Measurements from ENCODE around the gene TADA3. TPM values are rescaled to one million over a fixed set of nuclear protein-coding genes. Genes with fewer than 3 reads are reported as not detected.

TADA3 gene
- polyA plus RNA-seq, 2 of the 4 experiments (the other 2 are of a cell fraction) = 42.6 to 50.3 TPM

GRCh38 chr3:9782770-9783169 lies 9.5 kb downstream of the TADA3 start:
- FAIRE-seq = no peak
- no peaks in the 10 kb centered on the region for H3K9me3 ChIP-seq
- ATAC-seq = peak in 1 of 2 experiments; percentile 70; a peak in 3 of 6 replicates
- TF ChIP-seq RAD21 (conservative IDR thresholded peaks at IDR 0.05 in 1 of 2, IDR thresholded peaks at IDR 0.05 in 1 of 2) (peak in 1 of 2 experiments; percentile 59; a peak in 3 of 5 replicates), CTCF (IDR thresholded peaks at IDR 0.05) (peak; percentile 33), CHD2 (IDR thresholded peaks at IDR 0.05; ENCODE audit: low read length, partially characterized antibody) (no peak)
- H3K4me3 ChIP-seq = no peak overlapping the region
- no peak overlapping the region for H3K4me2 ChIP-seq
- CTCF ChIA-PET = interaction anchor here (0.6 to 1.9 kb wide), 10 partner anchors 8 to 219 kb away, joined by 3 to 9 read pairs (median 4); partner anchors contain the start of genes ARPC4 and TADA3
- H3K27ac ChIP-seq = no peak overlapping the region
- DNase-seq (ENCODE audit: low read depth in 1 of 2, low spot score in 1 of 2) = peak; percentile 31 to 45
- POLR2A ChIA-PET = interaction anchor here (0.6 kb wide), 1 partner anchor 10 kb away, joined by 3 read pairs; the partner anchor contains the start of gene ARPC4
- 37% methylated on average over 3 of the region's 3 CpGs for WGBS (ENCODE audit: missing lambda C conversion rate)
- no peaks in the 10 kb centered on the region for H3K4me1 ChIP-seq

DNA sequence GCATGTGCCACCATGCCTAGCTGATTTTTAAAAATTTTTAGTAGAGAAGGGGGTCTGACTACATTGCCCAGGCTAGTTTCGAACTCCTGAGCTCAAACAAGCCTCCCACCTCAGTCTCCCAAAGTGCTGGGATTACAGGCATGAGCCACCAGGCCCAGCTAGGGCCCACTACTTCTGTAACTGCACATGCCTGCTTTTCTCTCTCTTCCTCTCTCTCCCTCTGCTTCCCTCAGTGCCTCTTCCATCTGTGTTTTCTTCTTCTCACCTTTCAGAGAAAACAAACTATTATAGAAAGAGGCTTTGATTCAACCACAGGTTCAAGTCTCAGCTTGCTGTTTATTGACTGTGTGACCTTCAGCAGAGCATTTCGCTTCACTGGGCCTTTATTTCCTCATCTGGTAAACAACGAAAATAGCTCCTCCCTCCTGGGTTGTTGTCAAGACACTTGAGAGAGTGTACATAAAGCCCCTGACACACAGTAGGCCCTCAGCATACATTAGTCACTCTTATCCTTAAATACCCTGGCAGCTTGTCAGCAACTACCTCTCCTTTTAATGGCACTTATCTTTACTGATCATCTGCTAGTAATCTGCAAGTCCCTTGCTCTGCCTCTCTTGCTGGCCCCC lies 10.2 kb downstream of the TADA3 start:
- Histone ChIP-seq H3K4me1 (no peaks in the 10 kb centered on the region), H3K4me2 (no peak overlapping the region), H3K9me3 (no peaks in the 10 kb centered on the region), H3K27ac (no peak overlapping the region), H3K4me3 (no peak overlapping the region)
- TF ChIP-seq BCL3 (IDR thresholded peaks at IDR 0.05) (no peak), BHLHE40 (IDR thresholded peaks at IDR 0.05; ENCODE audit: low read depth, low read length) (no peak), RARB (CRISPR knock-in tag; IDR thresholded peaks at IDR 0.05) (no peak), HDAC2 (IDR thresholded peaks at IDR 0.05) (no peak), NR3C1 (IDR thresholded peaks at IDR 0.05) (no peak), CBX2 (IDR thresholded peaks at IDR 0.05; ENCODE audit: borderline replicate concordance, low read depth) (no peak), MAX (IDR thresholded peaks at IDR 0.05) (no peak), EP300 (IDR thresholded peaks at IDR 0.05) (no peak), JUN (IDR thresholded peaks at IDR 0.05) (no peak), MAFK (IDR thresholded peaks at IDR 0.05; ENCODE audit: partially characterized antibody) (no peak), SREBF2 (IDR thresholded peaks at IDR 0.05) (no peak)
- TF ChIP-seq, protein P1, sequence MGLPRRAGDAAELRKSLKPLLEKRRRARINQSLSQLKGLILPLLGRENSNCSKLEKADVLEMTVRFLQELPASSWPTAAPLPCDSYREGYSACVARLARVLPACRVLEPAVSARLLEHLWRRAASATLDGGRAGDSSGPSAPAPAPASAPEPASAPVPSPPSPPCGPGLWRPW (IDR thresholded peaks at IDR 0.05) = no peak
- no peak for ATAC-seq
- ChIA-PET POLR2A (interaction anchor here (0.6 kb wide), 1 partner anchor 11 kb away, joined by 3 read pairs; the partner anchor contains the start of gene ARPC4), CTCF (interaction anchor here (0.6 to 1.9 kb wide), 11 partner anchors 9 to 386 kb away, joined by 3 to 9 read pairs (median 3); partner anchors contain the start of genes ARPC4 and TADA3)
- no peak for DNase-seq (ENCODE audit: low read depth in 1 of 2, low spot score in 1 of 2)
- FAIRE-seq = no peak
- WGBS (ENCODE audit: missing lambda C conversion rate) = 81% methylated on average over 3 of the region's 3 CpGs

DNA sequence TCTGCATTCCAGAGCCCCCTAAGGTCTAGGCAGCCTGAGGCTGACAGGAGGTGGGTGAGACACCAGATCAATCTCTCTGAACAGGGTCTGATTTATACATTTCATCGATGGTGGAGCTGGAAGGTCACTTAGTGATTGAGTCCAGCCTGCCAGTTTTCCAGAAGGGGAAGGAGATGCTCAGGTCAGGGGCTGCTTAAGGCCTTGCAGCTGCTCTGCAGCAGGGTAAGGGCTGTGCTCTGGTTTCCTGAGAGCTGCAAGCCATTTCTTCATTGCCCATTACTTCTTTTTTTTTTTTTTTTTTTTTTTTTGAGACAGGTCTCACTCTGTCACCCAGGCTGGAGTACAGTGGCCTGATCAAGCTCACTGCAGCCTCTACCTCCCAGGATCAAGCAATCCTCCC lies 10.7 kb downstream of the TADA3 start:
- Histone ChIP-seq H3K27ac (no peak overlapping the region), H3K4me2 (no peak overlapping the region), H3K4me3 (no peak overlapping the region), H3K9me3 (no peaks in the 10 kb centered on the region), H3K4me1 (no peaks in the 10 kb centered on the region)
- DNase-seq (ENCODE audit: low read depth in 1 of 2, low spot score in 1 of 2) = no peak
- no peak for FAIRE-seq
- no peak for ATAC-seq
- POLR2A ChIA-PET = interaction anchor here (0.7 kb wide), 1 partner anchor 164 kb away, joined by 6 read pairs; no protein-coding TSS in a partner anchor
- WGBS (ENCODE audit: missing lambda C conversion rate) = 85% methylated on average over 1 of the region's 1 CpG
- CTCF ChIA-PET = interaction anchor here (0.6 to 1.9 kb wide), 7 partner anchors 9 to 386 kb away, joined by 3 to 9 read pairs (median 3); no protein-coding TSS in a partner anchor
- TF ChIP-seq TP53 (CRISPR knock-in tag; IDR thresholded peaks at IDR 0.05) (no peak), HOXB5 (CRISPR knock-in tag; IDR thresholded peaks at IDR 0.05) (no peak), MAFK (IDR thresholded peaks at IDR 0.05; ENCODE audit: partially characterized antibody) (no peak), KDM1A (IDR thresholded peaks at IDR 0.05; ENCODE audit: low read depth) (no peak), RAD21 (conservative IDR thresholded peaks at IDR 0.05 in 1 of 2, IDR thresholded peaks at IDR 0.05 in 1 of 2) (no peak), KDM5A (IDR thresholded peaks at IDR 0.05) (no peak), BCL3 (IDR thresholded peaks at IDR 0.05) (no peak)
